Raji (cell line): ENCODE data around the gene SH3PXD2A.

ENCODE experiments used
- POLR2A ChIP-seq: IDR thresholded peaks from 2 replicates; pipeline ENCODE4 v1.6.1; 2011; ENCODE audit warnings: low read depth, low read length, control low read depth; ENCODE audit not compliant: insufficient read depth

Gene SH3PXD2A

DNA sequence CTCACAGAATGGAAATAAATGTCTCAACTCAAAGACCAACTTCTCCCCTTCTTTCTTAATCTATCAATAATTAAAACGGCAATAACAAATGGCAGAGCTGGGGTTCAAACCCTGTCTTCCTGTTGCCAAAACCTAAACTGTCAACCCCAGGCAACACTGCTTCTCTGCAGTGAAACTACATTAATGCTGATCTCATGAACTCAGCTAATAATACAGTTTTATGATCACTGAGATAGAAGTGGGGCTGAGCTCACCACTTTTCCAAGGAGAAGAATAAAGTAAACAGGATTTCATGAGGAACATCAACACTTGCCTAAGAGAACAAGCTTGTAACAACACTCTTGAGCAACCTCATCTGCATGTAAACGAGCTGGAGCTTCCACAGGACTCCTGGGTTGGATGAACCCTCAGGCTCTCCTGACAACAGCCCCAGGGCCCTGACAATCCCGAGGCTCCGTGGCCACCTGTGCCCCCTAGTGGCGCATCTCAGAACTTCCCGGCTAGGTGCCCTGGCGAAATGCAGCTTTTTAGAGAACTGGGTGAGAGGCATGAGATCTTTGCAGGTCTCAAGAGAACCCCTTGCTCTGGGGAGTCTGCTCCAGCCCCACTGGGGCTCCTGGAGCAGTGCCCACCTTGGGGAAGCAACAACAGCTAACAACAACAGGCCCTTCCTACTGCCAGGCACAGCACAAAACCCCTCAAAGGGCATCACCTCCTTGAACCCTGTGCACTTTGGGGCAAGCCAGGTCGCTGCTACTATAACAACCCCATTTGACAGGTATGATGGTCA is 169.3 kb downstream of the SH3PXD2A start:
- TF ChIP-seq POLR2A: no peak

DNA sequence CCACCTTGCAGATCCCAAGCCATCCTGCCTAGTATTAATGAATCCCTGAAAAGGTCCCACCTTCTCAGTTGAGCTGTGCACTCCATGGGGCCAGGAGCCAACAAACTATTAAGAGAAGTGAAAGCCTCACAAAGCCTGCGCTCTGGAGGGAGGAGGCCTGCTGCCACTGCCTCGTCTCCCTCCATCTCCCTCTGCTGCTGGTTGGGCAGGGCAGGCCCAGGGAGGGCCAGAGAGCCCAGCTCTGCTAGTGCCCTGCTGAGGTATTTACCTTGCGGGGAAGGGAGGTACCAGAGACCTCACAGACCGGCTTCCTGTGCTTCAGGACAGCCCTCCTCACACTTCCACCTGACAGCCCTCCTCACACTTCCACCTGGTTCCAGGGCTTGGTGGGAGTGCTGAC is 171.5 kb downstream of the SH3PXD2A start:
- TF ChIP-seq POLR2A: no peak

DNA sequence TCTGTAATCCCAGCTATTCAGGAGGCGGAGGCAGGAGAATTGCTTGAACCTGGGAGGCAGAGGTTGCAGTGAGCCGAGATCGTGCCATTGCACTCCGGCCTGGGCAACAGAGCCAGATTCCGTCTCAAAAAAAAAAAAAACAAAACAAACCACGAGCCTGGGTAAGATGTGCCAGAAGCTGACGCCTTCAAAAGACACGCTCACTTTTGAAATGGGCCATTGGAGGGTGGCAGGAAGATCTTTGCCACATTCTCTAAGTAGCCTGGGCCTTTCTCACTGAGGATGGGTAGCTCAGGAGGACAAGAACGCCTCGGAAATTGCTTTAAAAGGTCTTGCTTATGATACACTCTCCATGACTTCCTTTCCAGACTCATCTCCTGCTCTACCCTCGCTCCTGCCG is 172.7 kb downstream of the SH3PXD2A start:
- no peak for TF ChIP-seq POLR2A

DNA sequence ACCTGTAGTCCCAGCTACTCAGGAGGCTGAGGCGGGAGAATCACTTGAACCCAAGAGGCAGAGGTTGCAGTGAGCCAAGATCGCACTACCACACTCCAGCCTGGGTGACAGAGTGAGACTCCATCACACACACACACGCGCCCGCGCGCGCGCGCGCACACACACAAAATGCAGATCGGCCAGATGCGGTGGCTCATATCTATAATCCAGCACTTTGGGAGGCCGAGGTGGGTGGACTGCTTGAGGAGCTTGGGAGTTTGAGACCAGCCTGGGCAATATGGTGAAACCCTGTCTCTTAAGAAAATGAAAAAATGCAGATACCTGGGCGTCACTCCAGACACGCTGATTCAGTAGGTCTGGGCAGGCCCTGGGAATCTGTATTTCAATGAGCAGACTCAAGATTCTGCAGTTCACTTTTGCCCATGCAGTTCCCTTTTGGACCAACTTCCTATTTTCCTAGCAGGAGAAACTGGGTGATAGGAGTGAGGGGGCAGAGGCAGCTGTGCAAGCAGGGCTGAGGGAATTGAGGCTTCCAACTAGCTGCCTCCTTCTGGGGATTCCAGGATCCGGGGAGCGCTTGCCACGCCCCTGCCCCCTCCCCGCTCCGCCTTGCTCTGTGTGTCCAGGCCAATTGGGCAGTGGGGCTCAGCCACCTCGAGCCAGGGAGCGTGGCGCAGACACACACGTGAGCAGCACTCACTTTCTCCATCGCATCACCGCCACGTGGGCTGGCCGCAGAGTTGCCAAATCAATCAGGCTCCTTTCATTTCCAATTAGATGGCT is 173.6 kb downstream of the SH3PXD2A start:
- no peak for TF ChIP-seq POLR2A

DNA sequence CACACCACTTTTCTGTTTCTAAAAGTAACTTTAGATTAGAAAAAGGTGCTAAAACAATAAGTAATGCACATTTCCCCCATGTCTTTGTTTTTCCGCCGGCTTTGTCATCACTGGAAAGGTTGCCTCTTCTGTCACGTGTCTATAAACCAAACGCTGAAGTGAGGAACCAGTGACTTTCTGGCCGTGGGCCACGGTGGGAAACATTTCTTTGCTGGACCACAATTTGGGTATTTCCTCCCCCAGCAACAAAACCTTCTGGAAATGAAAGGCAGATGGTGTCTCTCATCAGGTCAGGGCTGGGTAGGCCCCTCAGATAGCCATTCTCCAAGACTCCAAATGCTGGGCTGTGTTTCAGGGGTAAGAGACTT is 174.5 kb downstream of the SH3PXD2A start:
- TF ChIP-seq POLR2A: no peak

DNA sequence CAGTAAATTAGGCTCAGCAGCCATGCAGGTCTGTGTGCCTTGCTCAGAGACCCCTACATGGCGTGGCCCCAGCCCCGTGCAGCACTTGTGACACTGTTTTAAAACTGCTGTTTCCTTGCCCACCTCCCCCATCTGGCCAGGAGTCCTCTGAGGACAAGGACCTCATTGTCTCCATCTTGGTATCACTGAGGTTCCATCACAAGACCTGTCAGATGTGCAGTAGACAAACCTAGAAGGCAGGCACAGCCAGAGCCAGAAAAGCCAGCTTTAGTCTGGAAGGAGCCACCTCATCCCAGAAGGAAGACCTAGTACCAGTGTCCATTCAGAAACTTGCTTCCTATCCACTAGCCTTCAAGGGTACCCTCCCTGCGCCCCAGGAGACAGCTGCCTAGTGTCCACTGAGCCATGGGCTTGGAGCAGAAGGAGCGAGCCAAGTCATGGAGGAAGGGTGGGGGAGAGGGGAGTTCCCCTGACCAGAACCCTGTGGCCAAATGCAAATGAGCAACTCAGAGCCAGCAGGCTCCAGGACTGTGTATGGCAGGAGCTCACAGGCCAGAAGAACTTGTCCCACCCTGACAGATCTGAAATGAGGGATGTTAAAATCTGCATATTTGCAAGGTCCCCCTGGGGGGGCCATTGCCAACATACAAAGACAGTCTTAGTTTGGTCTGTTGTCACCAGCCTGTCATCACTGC is 176.1 kb downstream of the SH3PXD2A start:
- no peak for TF ChIP-seq POLR2A

DNA sequence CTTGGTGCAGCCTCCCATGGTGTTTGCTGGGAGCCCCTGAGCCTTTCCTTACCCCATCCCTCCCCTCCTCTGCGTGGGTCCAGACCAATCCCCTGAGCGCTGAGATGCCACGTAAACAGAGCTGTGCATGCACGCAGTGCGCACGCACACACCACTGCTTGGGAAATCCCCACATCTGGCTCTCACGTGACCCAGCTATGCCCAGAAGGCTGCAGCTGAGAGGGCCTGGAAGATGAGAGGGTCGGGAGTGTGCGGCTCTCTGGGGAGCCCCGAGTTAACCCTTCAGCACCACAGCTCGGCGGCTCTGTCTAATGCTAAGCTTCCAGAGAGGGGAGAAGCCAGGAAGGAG is 177.2 kb downstream of the SH3PXD2A start:
- TF ChIP-seq POLR2A: 0 out of 2 replicates have a peak, but pooled peaks have one; percentile 13

DNA sequence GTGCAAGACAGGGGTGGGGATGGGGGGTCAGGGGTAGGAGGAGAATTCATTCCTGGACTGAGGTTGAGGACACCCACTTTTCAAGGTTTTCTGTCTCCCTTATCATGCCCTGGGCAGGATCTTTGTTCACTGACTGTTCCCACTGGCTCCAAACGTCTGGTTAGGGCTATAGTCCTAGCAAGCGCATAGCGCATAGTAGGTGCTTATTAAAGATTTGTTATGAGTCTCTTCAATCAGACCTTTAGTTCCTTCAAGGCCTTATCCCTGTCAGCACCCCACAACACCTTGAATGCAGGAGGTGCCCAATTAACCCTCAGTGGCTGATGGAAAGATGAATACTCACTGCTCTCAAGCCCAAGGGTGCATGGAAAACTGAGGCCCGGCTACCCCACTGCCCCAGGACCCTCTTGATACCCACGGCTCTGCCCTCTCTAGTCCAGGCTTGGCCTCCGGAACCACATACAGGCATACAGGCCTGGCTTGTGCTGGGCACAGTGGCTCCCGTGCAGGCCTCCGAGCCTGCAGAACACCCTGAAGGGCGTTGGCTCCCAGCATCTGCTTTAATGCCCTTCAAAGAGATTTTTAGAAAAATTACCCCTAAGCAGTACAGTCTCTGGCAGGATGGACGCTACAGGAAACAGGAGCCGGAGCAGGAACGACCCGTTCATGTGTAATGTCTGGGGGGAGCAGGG is 177.7 kb downstream of the SH3PXD2A start:
- TF ChIP-seq POLR2A: no peak

DNA sequence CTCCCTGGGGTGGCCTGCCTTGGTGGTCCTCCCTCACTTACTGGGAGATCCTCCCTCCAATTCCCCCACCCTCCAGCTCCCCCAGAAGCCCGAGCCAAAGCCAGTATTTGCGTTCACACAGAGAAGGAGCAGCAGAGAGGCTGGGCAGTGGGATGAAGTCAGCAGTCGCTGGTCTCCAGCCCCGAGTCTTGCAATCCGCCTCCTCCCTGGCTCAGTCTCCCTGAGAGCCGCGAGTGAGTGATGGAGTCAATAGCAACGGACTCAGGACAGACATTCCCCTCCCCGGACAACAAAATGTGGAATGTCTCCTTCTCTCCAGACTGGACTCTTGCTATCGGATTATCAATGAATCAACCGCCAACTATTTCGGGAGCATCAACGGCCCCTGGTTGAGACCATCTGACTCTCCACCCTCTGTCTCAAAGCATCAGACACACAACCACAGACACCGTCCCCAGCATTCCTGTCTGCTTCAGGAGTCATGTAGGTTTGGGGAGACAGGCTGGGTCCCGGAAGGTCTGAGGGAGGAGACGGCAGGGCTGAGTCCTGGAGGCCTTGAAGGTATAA is 178.4 kb downstream of the SH3PXD2A start:
- TF ChIP-seq POLR2A: no peak

DNA sequence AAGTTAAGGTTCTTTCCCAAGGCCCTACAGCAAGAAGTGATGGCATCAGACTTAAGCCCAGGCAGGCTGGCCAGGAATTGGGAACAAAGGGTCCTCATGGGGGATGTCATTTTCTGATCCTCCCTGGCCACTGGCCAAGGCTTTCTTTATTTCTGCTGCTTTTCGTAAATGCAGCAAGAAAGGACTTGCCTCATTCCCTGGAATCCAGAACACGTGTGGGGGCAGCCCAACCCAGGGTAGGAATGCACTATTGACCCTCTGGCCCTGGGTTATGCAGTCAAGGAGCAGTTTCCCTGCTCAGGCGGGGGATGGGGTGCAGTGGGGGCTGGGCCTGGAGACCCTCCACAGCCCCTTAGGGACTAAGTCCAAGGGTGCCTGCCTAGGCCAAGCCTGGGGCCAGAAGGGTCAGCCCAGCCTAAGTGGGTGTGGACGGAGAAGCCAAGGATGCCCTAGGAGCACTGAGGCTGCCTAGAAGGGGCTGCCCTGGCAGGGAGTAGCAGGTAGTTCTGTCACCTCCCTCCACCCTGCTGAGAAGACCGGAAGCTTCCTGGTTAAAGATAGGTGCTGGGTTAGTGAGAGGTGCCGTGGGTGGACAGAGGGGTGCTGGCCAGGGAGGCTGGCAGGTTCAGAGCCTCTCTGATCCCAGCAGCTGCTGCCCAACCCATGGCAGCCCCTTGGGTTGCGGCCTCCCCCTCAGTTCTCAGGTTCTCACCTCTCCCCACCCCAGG is 179.2 kb downstream of the SH3PXD2A start:
- no peak for TF ChIP-seq POLR2A

DNA sequence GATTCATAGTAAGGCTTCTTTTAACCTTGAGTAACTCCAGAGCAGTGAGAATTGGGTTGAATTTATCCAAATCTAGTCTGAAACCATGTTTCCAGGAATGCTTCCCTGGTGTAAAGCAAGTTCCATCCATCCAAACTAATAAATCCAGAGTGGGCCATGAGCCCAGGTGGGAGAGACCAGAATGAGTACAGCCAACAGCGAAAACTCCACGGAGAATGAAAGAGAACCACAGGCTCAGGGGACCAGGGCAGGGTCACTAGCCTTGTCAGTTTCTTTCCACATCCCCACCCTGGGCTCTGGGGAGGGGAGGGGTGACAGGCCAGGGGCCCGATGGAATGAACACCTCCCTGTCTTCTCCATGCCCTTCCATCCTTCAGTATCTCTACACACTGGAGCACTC is 181.8 kb downstream of the SH3PXD2A start:
- TF ChIP-seq POLR2A: no peak

DNA sequence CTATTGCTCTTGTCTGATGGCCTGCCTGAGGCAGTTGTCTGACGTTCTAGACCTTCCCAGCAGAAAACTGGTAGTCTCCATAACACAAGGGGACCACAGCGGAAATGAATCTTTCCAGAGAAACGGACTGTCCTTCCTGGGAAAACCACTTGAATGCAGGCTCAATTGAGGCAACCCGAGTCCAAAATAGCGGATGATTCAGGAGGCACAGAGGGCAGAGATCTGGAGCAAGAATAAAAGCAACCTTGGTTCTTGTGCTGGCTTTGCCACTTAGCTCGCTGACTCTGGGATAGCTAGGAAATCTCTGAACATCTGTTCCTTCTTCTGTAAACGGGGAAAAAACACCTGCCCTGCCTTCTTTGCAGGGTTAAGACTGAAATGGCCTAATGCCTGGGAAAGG is 183.0 kb downstream of the SH3PXD2A start:
- no peak for TF ChIP-seq POLR2A

DNA sequence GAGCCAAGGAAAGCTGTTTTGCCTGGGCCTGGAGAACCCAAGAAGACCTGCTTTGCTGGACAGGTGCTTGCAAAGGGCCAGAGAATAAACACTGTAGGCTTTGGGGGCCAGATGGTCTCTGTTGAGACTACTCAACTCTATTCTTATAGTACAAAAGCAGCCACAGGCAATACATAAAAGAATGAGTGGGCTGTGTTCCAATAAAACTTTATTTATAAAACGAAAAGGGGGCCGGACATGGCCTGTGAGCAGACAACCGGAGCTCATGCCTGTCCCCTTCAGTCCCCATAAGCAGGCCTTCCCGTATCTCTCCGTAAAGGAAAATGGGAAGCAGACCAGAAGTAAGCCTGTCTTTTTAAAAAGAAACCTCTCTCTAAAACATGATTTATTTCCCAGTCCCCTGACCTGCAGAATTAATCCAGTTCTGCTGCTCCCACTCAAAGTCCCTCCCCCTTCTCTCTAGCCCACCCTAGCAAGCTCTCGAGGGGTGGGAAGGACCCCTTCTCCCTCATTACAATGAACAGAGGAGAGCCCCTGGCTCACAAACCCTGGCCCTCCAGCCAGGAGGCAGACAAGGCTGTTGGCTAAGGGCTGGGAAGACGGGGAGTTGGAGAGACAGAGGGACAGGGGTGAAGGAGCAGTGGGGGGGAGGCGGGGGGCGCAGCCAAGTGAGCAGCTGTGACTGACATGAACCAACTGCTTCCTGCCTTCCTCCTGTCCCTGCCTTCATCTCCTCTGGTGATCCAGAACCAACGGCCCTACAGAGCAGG is 184.1 kb downstream of the SH3PXD2A start:
- no peak for TF ChIP-seq POLR2A

DNA sequence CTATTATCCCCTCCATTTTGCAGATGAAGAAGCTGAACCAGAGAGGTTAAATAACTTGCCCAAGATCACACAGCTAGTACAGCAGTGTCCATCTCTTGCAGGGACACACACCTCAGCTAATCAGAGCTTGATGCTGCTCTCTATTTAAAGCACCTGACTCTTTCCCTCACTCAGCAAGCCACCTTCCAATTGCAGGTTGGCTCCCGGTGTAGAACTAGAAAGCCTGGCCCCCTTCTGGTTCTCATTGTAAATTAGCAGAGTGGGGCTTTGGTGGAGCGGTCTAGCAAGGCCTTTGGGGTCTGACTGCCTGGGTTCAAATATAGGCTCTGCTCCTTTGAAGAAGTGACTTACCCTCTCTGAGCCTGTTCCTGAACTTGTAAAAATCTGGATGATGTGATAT is 185.4 kb downstream of the SH3PXD2A start:
- no peak for TF ChIP-seq POLR2A
